GM12872 (cell line): ENCODE measurements around the gene RABL6.

Source experiments
- TF ChIP-seq, protein P1 (sequence below): IDR thresholded peaks from 3 replicates; pipeline ENCODE4 v1.5.1; 2011; ENCODE audit warnings: low read depth, mild to moderate bottlenecking, low read length, moderate library complexity; ENCODE audit not compliant: insufficient read depth

RABL6 gene

DNA sequence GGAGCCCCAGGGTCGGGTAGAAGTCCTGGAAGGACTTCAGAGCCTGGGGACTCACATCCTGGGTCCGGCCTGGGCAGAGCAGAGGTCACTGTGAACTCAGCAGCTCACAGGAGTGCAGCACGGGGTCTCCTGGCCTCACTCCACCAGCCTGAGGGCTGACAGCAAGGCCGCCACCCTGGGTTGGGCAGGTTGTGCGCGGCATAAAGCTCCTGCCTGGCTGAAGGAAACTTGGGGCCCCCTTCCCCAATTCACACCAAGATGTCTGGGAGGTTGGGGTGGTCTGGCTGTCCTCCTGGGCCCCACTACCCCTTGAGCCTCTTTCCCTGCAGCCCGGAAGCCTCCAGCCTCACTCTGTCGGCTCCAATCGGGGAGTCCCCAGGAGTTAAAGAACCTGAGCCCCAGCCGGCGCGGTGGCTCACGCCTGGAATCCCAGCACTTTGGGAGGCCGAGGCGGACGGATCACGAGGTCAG is 45.5 kb upstream of the RABL6 start:
- TF ChIP-seq, protein P1, sequence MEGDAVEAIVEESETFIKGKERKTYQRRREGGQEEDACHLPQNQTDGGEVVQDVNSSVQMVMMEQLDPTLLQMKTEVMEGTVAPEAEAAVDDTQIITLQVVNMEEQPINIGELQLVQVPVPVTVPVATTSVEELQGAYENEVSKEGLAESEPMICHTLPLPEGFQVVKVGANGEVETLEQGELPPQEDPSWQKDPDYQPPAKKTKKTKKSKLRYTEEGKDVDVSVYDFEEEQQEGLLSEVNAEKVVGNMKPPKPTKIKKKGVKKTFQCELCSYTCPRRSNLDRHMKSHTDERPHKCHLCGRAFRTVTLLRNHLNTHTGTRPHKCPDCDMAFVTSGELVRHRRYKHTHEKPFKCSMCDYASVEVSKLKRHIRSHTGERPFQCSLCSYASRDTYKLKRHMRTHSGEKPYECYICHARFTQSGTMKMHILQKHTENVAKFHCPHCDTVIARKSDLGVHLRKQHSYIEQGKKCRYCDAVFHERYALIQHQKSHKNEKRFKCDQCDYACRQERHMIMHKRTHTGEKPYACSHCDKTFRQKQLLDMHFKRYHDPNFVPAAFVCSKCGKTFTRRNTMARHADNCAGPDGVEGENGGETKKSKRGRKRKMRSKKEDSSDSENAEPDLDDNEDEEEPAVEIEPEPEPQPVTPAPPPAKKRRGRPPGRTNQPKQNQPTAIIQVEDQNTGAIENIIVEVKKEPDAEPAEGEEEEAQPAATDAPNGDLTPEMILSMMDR: no peak

DNA sequence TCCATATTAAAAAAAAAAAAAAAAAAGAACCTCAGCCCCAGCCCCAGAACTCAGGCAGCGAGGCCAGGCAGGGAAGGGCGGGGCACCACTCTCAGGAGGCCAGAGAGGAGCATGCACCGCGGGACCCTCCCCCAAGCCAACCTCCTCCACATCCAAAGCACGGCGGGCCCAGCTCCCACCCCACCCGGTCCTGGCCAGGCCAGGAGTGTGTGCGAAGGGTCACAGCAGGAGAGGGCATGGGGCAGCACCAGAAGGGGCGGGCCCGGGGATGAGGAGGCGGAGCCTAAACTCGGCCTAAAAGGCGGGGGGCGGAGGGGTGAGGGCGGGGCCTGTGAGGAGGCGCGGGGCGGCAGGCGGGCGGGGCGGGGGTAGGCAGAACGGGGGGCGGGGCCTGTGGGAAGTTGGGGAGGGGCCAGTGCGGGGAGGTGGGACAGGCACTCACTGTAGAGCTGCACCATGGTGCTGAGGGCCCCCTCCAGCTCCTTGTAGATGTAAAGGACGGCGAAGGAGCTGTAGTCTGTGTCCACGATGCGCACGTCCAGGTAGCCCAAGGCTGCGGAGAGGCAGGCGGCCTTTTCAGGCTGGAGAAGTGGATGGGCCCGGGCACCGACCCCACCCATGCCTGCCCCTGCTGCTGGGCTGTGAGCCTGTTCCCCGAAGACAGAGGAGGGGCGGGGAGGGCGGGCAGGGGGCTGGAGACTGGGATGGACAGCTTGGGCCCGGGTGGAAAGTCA is 44.7 kb upstream of the RABL6 start:
- TF ChIP-seq, protein P1: no peak

DNA sequence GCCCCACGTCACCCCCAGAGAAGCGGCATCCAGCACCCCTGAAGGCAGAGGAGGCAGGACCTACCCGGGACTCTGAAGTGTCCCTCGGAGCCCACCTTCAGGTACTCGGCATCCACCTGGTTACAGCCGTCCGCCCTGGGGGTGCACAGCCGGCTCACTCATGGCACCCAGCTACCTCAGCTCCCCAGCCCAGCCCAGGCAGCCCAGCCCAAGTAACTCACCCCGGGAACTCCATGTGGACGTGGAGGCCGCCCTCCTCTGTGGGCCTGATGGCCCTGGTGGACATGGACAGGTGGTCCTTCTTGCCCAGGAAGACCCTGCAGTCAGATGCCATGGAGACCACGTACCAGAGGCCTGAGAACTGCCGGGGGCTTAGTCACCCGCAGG is 44.1 kb upstream of the RABL6 start:
- TF ChIP-seq, protein P1: no peak

DNA sequence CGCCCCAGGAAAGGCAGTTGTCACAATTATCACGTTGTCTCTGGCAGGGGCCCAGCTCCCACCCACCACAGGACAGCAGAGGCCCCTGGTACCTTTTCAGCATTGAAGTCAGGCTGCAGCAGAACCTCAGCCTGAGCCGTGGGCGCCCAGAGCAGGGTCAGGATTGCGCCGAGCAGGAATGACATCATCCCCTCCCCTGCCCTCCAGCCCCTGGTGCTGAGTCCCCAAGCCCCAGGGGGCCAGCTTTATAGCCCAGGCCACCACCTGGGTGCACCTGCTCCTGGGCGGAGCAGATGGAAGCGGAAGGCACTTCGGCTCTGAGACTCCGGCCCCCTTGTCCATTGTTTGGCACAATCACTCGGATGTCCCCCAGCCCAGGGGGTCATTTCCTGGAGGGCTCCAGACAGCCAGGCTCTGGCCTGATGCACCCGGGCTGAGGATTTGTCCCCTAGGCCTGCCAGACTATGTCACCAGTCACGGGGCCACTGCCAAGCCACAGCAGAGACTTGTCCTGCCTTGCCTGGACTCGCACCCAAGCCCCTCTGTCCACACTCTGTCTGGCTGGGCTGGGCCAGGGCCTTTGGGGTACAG is 43.4 kb upstream of the RABL6 start, which contains the start of gene LCN15:
Gene LCN15 (minus strand): TSS at position 218 of the 591 bp plus-strand sequence. CDS start 30 bp downstream, at position 188.
- TF ChIP-seq, protein P1: no peak

DNA sequence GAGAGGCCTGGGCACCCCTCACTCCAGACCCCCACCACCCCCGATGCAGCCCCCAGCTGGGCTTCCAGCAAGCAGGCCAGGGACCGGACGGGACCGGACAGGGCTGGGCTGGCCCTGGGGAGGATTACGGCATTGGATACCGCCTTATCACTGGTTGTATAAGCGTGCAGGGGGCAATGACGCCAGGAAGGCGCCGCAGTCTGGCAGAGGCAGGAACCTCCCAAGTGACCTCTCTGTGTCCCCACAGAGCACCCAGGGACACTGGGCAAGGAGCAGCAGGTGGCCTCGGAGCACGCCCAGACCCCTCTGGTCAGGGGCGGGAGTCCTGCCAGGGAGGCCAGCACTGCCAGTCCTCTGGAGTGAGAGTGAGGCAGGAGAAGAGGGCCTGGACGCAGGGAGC is 42.7 kb upstream of the RABL6 start:
- TF ChIP-seq, protein P1: no peak

DNA sequence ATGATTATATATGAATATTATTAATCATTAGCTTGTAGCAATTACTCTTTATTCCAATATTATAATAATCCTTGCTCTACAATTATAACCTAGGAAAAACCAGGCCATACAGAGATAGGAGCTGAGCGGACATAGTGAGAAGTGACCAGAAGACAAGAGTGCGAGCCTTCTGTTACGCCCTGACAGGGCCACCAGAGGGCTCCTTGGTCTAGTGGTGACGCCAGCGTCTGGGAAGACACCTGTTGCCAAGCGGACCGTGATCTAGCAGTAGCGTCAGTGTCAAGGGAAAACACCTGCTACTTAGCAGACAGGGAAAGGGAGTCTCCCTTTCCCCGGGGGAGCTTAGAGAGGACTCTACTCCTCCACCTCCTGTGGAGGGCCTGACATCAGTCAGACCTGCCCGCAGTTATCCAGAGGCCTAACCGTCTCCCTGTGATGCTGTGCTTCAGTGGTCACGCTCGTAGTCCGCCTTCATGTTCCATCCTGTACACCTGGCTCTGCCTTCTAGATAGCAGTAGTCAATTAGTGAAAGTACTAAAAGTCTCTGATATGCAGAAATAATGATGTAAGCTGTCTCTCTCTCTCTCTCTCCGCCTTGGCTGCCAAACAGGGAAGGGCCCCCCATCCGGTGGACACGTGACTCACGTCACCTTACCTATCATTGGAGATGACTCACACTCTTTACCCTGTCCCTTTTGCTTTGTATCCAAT is 41.2 kb upstream of the RABL6 start:
- TF ChIP-seq, protein P1: peak; percentile 59

DNA sequence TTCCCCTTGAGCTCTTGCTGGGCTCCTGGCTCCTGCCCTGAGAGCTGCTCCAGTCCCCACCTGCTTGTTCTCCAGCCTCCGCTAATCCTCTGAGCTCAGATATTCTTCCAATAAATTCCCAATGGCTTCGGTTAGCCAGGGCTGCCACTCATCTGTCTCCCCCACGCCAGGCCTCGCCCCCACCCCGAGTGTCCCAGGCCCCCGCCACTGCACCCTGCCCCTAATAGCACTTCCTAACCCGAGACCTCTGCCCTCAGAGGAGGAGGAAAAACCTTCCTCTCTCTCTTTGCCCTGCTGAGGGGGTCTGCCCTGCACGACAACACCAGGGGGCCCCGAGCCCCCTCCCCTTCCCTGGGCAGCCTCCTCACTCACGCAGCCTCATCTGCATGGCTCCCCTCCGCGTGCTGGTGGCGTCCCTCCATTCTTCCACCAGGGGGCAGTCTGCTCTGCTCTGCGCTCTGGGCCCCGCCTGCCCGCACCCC is 38.0 kb upstream of the RABL6 start:
- TF ChIP-seq, protein P1: peak; percentile 76
